Activated CD8-positive, alpha-beta memory T cell treated with anti-CD3 and anti-CD28 coated beads for 4 hours (primary cell): ENCODE data around the gene PCDH9.
"Not testable (repeated sequence)": the region's sequence is repeated elsewhere in the genome, so short reads cannot be mapped to it uniquely, and the experiment has no call there.

Source experiments
- DNase-seq, 2 donors: peaks; one replicate each; pipeline ENCODE4 v3.0.0-alpha.2; 2020; ENCODE audit warnings: low read depth in 2 of 2

The PCDH9 gene

DNA sequence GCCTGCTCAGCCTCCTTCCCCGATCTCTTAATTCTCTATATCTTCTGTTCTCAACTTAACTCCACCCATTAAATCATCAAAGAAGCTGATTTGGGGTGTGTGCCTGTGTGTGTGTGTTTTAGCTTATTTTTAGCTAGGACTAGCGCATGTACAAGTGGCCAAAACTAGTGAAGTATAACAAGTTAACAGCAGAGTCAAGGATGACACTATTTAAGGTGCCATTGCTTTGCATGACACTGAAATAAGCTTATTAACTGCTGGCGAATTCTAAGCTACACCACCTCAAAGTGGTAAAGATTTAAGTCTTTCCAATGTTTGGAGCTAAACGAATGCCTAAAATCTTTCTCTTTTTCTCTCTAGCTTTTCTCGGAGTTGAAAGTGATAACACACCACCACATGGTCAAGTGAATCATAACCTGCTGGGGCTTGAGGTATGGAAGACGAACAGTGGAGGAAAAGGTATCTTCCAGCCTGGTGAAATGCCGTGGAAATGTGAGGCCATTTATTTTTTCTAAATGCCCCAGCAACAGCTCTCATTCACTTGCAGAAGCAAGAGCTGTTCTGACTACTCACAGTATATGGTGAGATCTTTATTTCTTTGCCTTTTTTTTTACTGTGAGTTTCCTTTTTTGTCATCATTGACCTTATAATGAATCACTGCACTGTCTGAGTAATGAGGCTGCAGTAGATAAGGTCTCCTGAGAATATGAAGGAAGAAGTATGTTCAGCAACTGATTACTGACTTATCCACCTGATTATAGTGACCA lies 570.3 kb downstream of the PCDH9 start:
- no peak for DNase-seq

DNA sequence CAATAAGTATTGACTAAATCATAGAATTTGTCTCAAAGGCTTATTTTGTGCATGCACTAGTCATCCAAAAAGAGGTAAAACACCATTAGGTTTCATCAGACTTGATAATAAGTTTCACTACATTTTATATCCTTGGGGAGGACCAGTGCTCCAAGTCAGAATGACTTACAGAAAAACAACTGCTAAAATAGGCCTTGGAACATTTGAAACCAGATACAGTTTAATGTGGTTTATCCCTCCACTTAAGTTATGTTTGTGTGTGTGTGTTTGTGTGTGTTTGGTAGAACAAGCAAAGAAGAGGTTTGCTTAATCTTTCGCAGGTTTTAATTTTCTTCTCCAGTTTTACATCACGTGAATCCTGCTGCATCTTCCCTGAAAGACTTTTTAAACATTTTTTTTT lies 570.9 kb downstream of the PCDH9 start:
- no peak for DNase-seq

DNA sequence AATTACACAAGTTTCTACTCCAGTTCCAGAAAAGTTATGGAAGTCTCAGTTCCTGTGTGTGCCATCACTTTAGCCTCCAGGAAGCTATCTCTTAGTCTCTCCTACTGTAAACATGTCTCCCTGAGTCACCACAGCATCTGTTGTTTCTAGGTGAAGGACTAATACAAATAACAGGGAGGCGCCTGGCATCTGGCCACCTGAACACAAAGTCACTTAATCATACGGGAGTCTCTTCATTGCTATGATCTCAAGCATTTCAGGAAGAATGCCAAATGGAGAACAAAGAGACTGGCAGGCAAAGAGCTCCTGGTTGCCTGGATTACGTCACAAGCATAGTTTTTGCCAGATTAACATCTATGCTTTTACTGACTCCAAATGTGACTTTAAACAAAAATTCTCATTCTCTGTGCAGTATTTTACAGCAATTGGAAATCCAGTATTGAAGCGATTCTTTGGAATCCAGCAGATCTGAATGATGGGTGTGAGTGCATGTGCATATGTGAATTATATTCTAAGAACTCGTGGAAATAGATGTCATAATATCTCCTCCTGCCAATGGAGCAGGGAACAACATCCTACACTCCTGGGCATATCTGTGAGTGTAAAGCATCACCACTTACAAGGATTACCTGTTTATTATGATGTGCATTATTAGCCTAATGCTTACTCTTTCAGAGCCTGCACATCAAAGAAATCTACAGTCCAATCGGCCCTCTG lies 572.8 kb downstream of the PCDH9 start:
- DNase-seq, result no peak

DNA sequence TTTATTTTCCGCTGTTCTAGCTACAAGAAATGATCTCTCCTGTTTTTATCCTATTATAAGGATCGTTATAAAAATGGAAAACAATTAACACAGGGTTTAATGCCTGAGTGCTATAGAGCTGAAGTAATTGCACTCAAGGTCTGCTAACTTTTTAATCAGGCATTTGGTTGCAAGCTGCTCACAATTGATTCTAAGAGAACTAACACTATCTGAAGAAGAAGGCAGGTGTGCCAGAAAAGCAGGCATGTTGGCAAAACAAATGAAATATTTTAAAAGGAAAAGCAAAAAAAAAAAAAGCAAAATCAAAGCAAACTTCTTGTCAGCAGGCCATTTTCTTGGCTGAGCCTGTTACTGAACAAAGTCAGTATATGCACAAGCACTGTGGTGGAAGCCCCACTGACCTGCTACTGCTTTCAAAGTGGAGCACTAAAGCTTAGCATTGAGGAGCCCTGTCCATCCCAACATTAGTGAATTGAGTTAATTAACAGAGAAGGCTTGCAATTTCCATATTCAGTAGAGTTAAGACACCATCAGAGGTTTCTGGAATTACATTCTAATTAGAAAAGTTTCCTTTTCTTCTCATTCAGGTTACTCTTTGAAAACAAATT lies 574.2 kb downstream of the PCDH9 start:
- DNase-seq, result no peak

DNA sequence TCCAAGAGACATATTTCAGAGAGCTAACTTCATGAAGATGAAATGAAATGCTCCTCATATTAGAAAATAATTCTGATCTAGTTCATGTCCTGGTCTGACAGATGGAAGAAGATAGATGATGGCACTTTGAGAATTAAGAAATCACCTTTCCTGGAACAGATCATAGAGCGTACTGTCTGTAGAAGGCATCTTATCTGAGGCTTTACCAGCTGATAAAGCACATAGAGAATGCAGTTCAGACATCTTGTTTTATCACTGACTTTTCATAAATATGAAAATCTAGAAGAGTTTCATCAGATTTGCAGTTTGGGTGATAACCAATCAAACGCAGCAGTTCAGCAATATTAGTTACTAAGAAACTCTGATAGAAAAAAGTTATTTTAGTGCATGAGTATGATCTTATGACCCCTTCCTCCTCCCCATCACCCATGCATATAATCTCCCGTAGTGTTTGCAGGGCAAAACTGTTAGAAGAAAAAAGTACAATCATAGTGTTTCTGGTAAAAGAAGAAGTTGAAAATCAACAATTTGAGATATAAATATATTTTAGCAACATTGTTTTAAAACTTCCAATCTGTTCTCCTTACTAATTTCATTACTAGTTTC lies 585.2 kb downstream of the PCDH9 start:
- no peak for DNase-seq

DNA sequence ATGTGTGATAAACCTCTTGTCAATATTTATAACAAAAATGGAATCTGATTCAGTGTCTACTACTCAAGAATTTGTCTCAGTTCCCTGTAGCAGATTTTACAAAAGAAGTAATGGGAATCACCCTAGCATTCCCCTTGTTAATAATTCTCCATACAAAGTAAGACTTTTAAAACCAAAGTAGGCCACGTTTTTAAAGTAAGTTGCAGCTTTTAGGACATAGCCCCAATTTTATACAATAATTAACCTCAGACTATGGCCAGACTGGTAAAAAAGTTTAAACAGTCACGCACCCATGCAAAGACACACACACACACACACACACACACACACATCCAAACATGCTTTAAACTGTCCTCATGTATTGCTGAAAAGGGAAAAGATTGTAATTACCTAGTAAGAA lies 589.9 kb downstream of the PCDH9 start:
- DNase-seq, result no peak

DNA sequence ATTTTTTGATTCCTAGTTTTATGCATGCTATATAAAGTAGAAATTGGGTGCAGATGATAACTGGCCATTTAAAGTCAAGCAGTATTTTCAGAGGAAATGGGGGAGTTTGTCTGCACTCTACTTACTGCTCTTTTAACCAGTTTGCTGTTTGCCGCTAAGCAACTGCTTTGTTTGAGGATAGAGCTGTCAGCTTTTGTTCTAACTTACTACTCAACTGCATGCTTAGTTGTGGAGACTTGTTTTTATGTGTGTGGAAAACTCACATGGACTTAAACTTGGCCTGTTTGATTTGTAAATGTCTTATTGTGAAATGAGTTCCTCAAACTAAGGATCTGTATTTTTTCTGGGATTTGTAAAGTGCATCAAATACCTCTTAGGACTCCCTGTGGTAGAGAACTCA lies 591.1 kb downstream of the PCDH9 start:
- DNase-seq, result no peak

DNA sequence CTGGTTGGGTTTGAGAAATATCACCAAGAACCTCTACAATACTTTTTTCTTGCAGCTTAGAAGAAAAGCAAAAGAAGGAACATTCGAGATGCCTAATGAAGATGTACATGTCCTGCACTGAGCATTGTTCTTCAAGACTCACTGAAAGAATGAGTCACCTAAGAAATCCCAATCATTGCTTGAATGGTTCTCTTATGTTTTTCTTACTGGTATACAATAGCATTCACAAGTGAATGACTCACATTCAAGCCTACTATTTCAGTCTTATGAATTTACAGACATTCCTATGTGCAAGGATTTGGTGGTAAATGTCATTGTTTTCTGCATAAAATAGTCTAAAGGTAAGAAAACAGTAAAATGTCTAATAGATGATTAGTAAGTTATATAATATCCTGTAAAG lies 594.6 kb downstream of the PCDH9 start:
- no peak for DNase-seq

DNA sequence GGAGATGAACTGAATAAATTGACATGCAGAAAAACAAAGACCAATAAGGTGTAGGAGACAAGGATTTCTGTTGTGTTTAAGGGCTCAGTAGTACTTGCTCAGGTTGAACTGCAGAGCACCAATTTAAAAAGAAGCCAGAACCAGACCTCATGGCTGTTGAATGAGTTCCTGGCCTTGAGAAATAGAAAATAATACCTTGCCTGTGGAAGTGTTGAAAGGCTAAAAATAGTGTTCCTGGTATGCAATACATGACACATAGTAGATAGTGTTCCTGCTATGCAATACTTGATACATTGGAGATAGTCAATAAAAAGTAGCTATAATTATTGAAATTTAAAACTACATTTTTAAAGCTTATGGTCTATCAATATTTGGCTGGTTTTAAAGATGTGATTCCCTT lies 595.8 kb downstream of the PCDH9 start:
- no peak for DNase-seq

DNA sequence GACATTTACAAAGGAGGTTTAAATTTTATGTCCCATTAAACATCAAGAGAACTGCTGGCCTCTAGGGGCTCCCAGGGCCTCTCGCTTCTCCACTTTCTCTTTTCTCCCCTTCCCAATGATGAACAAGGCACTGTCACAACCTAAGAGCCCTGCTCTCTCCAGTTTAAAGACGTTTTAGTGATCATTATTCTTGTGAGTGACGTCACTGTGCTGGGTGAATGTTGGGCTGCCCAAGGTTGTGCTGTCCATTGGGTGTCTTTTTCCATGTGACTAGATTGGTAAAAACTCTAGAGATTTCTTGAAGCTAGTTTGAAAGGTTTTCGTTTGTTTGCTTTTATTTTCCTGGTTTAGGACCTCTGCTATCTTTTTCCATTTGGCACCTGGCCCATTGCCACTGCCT lies 602.6 kb downstream of the PCDH9 start:
- no peak for DNase-seq

DNA sequence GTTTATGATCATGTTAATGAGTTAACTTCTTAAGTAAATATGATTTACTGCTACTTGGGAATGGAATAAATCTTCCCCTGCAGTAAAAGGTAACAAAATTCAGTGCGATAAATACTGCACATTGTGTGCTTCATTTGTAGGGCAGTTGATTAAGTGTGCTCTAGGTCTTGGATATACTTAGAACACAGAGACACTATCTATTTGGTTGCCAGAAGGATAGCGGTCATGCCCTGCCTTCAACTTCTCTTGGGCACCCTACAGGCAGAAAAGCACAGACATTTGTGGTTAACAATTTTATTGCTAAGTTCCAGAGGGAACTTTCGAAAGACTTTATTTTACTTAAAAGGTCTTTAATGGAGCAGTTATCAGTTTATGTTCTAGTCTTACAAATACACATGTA lies 605.8 kb downstream of the PCDH9 start:
- no peak for DNase-seq

DNA sequence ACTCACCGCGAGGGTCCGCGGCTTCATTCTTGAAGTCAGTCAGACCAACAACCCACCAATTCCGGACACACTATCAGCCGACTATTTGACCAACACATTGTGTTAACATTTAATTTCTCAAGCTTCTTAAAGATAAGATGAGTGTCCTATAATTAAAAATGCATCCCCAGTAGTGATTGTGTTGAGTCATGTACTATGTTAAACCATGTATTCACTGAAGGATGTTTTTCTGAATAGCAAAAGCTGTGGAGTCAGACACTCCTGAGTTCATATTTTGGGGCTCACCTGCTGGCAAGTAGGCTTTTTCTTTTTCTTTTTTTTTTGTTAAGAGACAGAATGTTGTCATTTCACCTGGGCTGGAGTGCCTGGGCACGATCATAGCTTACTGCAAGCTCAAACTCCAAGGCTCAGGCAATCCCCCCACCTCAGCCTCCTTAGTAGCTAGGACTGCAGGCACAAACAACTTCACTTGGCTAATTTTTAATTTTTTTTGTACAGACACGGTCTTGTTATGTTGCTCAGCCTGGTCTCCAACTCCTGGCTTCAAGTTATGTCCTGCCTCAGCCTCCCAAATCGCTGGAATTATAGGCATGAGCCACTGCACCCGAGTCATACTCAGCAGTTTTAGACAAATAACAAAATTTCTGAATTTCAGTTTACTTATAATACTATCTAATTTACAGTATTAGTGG lies 606.9 kb downstream of the PCDH9 start:
- no peak for DNase-seq

DNA sequence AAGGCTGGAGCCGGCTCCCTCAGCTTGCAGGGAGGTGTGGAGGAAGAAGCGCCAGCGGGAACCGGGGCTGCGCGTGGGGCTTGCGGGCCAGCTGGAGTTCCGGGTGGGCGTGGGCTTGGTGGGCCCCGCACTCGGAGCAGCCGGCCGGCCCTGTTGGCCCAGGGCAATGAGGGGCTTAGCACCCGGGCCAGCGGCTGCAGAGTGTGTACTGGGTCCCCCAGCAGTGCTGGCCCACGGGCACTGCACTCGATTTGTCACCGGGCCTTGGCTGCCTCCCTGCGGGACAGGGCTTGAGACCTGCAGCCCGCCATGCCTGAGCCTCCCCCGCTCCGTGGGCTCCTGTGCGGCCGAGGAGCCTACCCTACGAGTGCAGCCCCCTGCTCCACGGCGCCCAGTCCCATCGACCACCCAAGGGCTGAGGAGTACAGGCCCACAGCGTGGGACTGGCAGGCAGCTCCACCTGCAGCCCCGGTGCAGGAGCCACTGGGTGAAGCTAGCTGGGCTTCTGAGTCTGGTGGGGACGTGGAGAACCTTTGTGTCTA lies 608.2 kb downstream of the PCDH9 start:
- not testable (repeated sequence) for DNase-seq

DNA sequence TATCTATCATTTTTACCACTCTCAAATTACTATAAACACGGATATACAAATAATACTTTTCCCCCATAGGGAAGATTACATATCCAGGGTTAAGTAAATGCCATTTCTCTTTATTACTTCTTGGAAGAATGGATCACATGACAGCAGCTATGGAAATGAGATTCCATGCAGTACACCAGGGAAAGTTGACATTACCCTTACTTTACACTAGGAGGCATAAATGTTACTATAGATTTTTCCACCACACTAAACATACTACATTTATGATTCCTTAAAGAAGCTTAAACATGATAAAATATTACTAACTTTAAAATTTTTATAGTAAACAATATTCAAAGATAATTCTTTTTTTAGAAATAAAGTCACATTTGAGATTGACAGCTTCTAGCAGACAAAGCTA lies 611.4 kb downstream of the PCDH9 start:
- DNase-seq, result no peak

DNA sequence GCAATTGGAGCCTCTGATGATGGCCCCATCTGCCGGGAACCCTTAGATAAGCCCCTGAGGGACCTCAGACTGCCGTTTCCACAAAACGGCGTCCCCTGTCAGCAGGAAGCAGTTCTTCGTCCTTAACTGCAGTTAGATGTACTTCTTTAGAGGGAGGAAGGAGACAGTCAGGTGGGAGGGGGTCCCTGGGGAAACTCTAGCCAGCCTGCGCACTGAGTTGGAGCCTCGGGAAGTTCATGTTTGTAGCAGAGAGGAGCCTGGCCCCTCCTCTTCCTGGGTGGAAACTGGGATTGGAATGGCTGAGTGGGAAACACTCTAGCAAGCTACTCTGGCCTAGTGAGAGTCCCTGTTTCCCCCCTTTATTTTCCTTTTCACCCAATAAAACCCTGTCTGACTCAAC lies 612.4 kb downstream of the PCDH9 start:
- no peak for DNase-seq

DNA sequence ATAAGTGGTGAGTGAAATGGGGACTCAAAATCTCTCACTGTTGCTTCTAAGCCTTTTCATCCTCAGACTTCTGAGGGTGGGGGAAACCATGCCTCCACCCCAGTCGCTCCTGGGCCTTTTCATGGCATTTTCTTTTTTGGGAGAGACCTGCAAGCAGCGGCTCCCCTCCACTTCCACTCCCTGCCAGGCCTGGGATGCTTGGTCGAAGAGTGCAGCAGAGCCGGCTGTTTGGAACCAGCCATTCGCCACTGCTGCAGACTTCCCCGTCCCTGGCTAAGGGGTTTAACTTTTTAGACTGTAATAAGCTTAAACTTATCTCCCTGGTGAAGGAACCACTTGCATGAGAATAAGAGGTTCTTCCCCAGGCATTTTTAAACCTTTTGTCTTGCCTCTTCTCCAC lies 617.2 kb downstream of the PCDH9 start:
- no peak for DNase-seq

DNA sequence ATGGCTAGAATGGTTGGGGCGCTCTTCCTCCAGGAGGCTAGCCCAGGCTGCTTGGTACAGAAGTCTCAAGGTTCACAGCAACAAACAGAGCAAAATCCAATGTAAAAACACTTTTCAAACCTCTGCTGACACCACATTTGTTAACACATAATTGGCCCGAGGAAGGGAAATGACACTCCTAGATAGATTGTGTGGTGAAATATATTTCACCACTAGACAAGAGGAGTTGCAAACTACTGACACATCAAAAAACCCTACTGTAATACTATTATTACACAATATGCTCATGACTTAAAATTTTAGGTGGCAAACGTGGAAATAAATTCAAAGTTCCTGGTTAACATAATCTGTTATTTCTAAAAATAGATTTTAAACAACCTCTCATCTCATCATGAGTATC lies 643.6 kb downstream of the PCDH9 start:
- no peak for DNase-seq

DNA sequence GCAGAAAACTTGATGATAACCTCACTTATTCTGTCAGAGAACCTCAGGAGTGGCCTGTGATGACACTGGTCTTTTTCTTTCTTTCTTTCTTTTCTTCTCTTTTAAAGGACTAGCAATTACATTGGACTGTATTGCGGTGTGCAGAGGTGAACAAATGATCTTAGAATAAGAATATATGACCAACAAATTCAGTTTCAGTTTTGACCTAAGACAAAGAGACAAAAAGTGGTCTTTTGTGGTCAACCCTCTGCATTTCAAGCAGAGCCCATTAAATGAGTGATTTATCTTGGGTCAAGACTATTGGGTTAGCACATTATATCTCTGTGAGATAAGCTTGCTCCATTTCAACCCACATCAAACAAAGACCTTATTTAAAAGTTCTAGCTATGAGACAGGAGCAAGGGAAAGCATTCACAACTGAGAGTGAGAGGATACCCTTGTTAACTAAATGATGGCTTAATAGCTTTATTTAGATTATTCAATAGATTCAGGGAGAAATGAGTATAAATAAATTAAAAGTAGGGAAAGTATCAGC lies 644.4 kb downstream of the PCDH9 start:
- DNase-seq, result no peak

DNA sequence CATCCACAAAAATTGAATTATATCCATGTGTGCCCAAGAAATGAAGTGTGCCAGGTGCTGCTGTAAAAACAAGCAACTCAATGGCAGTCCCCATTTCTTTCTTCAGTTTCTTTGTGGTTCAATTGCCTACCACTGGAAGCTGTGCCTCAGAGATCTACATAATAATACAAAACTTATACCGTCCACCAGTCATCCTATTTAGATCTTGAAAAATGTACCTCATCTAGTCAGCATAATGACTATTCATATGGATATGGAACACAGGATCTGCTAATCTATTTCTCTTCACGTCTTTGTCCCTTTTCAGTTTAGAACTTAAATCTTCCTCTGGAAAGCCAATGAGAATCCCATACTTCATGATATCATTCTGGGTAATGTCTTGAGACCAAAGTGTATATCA lies 648.5 kb downstream of the PCDH9 start:
- no peak for DNase-seq

DNA sequence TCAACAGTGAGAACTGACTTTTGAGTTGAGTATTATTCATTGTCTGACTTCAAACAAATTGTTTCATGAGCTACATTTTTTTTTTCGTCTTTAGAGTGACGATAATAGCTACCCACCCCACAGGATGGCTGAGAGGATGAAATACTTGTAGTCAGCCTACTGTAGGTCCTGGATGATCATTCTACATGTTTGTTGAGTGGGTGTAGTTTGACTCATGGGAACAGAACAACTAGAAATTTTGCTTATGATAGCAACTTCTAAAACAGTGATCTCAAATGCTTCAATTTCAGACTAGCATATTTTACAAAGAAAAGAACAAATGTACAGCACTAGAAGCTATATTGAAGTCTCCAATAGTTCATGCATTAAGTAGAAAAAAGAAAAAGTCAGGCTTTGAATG lies 651.8 kb downstream of the PCDH9 start:
- DNase-seq, result no peak

DNA sequence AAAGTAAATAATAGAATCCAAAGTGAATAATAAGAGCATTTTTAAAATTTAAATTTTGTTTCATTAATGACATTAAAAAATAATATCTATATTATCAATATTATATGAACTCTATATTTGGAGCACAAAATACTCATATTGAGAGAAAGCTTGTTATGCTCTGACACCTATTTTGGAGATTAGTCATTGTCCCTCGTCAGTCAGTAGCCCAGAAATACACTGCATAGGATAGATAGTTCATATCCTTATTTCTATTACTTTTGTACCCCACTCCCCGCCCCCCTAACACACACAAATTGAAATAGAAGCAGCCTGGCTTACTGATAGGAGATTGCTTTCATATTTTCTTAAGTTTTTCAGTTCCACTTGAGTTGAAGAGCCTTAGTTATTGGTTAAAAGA lies 652.8 kb downstream of the PCDH9 start:
- no peak for DNase-seq

DNA sequence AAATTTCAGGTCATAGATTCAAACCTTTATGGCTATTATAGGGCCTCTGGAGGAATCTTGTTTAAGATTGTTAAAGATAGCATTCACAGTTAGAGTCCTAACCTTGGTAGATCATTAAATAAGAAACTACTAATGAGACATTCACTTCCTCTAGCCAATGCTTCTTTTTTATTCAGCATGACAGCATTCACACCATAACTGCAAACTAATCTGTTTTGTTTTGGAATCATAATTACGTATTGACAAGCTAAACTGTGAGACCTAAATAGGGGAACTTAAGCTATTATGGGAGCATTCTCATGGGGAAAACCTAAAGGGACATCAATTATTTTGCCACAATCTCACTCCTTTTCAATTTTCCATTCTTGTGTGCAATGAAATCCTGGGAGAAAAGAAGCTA lies 653.8 kb downstream of the PCDH9 start:
- no peak for DNase-seq
